NCI-H2029 (cell line): ENCODE results near the gene FMNL2.
"Not testable (repeated sequence)": the region's sequence is repeated elsewhere in the genome, so short reads cannot be mapped to it uniquely, and the experiment has no call there.

Experiments
- DNase-seq: peaks from one replicate; lab custom pipeline; 2025; lab: John Stamatoyannopoulos, UW

Gene FMNL2

DNA sequence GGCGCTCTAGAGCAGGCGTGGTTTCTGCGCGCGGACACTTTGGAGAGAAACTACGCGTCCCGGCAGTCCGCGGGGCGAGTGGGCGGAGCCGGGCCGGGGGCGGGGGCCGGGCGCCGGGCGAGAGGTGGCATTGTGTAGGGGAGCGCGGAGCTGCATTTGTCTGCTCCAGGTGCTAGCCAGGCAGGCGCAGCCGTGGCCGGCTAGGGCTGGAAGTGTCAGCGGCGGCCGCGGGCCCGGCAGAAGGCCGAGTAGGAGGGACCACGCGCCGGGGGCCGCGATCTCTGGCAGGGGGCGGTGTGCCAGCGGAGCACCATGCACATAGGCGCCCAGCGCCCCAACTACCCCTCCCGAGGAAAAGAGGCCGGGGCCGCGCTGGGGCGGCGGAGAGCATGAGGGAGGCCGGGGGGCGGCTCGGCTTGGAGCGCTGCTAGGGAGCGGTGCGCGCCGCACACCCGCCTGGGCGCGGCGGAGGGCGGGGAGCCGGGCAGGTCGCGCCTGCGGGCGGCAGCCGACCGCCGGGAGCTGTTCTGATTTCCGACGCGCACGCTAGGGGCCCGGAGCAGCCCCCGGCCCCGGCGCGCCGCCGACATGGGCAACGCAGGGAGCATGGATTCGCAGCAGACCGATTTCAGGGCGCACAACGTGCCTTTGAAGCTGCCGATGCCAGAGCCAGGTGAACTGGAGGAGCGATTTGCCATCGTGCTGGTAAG is at the start of gene FMNL2:
TSS of gene FMNL2 (plus strand) at position 159 of the 710 bp plus-strand sequence.
- peak; percentile 57 for DNase-seq

DNA sequence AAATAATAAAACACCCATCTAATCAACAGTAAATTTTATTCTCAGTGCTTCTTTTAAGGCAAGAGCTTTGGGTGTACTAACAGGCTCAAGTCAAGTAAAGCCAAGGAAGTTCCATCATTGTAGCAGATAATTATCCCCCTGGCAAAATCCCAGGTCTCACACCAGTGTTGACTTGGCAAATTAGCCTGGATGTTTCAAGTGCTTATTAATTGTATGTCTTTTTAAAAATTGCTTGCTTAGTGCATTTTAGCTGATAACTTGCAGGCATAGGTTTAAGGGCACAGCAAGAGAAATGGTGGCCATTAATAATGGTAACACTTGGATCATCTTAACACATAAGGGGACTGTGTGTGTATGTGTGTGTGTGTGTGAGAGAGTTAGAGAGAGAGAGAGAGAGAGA is 42.0 kb upstream of the FMNL2 start:
- DNase-seq, result no peak

DNA sequence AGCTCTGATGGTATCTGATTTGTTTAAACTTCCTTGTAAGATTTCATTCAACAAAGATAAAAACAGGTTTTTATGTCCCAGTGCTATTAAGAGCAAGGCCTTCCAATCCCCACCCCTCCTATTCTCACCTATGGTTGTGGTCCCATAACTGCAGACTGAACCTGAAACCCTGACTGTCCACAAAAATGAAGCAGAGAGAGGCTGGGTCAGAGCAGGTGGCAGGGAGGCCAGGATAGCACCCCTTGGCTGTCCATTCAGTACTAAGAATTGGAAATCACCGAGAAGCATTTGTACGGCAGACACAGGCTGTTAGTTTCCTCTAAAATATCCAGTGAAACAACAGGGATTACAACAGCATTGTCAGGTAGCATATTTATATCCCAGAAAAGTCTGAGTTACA is 37.3 kb upstream of the FMNL2 start:
- no peak for DNase-seq

DNA sequence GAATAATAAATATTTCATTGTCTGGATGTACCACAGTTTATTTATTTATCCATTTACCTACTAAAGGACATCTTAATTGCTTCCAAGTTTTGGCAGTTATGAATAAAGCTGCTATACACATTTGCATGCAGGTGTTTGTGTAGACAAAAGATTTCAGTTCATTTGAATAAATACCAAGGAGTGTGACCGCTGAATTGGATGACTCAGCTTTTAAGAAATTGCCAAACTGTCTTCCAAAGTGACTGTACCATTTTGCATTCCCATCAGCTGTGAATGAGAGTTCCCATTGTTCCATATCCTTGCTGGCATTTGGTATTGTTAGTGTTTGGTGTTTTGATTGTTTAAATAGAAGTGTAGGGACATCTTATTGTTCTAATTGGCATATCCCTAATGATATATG is 36.2 kb upstream of the FMNL2 start:
- no peak for DNase-seq

DNA sequence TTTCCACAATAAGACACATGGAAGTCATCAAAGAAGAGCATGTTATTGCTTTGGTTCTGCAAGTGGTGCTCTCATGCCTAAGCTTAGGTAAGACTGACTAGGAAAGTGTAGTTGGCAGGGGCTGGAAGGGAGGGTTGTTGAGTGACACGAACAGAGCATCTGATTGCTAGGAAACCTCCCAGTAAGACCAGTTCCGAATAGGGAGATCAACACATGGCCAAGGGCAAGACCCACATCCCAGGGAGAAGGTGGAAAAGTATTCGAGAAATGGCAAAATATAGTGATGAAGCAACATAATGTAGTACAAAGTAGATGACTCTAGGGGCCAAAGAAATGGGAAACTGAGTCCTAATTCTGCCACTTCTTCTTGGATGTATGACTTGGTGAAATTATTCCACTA is 33.8 kb upstream of the FMNL2 start:
- DNase-seq, result no peak

DNA sequence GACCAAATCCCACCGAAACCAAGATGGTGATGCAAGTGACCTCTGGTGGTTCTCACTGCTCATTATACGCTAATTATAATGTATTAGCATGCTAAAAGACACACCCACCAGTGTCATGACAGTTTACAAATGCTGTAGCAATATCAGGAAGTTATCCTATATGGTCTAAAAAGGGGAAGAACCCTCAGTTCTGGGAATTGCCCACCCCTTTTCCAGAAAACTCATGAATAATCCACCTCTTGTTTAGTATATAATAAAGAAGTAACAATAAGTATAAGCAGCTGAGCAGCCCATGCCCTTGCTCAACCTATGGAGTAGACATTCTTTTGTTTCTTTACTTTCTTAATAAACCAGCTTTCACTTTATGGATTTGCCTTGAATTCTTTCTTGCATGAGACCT is 31.0 kb upstream of the FMNL2 start:
- no peak for DNase-seq

DNA sequence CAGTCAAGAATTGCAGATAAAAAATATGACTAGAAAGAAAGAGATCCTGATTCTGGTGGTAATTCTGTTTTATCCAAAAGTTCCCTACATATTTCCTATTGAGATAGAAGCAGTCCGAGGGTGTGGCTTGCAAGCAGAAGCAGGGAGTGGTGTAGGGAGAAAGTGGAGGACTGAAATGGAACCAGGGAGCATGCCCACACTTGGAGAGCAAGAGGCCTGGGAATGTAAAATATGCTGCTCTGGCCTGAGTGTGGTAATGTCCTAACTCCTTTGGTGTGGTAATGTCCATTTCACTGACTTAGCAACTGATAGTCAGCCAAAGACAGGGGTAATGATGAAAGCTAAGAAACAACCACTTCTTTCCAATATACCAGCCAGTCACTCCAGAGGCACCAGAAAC is 30.1 kb upstream of the FMNL2 start:
- no peak for DNase-seq

DNA sequence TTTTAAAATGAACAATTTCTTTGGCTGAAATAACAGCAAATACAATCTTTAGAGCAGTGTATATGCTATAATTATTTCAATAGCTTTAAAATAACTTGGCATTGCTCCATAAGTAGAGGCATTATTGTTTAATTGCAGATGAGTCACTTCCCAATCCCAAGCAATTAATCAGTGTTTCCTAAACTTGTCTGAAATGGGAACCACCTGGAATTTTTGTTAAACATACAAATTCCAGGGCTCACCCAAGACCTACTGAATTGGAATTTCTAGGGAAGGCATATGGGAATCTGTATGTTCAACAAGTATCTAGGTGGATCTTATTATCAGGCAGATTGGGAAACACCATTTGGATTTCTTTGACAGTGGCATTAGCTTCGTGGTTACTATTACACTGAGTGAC is 27.1 kb upstream of the FMNL2 start:
- no peak for DNase-seq

DNA sequence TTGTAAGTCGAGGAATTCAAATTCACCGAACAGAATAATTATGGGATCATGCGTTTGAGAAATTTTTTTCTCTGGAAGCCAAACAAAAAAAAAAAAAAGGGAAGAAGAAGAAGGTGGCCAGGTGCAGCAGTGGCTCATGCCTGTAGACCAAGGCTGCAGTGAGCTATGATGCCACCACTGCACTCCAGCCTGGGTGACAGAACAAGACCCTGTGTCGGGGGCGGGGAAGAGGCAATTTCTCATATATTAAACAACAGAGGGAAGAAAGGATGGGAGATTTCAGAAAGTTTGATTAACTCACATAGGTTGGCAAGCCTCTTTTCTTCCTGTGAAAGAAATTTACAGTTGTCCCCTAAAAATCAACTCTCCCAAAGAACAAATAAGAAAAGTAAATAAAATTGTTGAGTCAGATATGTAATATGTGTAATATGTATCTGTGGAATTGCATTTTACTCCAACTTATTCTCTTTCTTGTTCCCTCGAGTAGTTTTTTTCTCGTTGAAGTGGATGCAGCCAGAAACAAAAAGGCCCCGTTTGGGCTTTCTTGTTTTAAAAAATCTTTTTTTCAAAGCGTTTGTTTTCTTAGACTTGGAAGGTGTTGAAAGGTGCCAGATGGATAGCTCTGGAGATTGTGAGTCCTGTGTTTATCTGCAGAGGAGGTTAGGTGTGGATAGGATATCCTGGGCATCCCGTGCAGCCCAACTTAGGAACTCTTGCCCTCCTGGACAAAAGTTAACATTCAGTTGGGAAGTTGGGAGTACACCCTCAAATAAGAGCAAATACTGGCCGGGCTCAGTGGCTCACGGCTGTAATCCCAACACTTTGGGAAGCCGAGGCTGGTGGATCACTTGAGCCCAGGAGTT is 25.4 kb upstream of the FMNL2 start:
- DNase-seq, result no peak

DNA sequence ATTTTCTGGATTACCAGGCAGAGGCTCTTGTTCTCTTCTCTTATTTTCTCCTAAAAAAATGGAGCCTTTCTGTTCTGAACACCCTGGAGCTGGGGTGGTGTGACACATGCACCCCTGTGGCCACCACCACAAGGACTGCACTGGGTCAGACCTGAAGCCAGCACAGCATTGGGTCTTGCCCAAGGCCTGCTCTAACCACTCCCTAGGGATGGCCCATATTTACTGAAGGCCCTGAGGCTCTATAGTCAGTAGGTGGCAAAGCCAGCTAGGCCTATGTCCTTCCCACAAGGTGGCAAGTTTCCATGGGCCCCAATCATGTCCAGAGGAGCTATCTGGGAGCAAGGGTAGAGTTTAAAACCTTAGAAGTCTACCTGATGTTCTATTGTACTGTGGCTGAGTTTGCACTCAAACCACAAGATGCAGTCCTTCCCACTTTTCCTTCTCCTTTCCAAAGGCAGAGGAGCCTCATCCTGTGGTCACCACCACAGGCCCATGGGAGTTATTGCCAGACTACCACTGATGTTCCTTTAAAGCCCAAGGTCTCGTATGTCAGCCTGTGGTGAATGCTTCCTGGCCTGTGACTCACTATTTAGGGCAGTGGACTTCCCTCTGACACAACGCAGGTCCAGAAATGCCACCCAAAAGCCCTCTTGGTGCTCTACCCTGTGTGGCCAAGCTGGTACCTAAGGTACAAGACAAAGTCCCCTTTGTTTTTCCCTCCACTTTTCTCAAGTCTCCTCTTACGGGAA is 15.0 kb upstream of the FMNL2 start:
- no peak for DNase-seq

DNA sequence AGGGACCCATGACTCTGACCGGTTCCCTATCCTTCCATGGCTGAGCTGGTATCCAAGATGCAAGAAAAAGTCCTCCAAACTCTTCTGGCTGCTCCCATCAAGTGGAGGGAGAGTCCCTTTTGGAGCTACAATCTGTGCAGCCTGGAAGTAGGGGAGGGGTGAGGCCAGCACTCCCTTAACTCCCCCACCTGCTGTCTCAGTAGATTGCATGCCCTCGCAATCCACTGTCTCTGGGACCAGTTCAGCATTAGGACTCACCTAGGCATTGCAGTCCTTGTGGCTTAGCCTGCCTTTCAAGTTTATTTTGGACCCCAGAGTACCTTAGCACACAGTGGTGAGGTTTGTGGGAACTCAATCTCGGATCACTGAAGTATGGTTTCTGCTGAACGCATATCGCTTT is 14.2 kb upstream of the FMNL2 start:
- no peak for DNase-seq

DNA sequence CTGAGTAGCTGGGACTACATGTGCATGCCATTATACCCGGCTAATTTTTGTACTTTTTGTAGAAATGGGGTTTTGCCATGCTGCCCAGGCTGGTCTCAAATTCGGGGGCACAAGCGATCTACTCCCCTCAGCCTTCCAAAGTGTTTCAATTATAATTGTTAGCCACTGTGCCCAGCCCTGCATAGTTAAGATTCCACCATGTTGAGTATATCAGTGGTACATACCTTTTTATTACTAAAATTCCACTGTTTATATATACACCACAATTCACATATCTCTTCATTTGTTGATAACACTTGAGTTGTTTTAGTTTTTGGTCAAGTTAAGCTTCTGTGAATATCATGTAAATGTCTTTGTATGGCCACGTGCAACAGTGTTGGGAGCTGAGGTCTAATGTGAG is 12.8 kb upstream of the FMNL2 start:
- DNase-seq, result no peak

DNA sequence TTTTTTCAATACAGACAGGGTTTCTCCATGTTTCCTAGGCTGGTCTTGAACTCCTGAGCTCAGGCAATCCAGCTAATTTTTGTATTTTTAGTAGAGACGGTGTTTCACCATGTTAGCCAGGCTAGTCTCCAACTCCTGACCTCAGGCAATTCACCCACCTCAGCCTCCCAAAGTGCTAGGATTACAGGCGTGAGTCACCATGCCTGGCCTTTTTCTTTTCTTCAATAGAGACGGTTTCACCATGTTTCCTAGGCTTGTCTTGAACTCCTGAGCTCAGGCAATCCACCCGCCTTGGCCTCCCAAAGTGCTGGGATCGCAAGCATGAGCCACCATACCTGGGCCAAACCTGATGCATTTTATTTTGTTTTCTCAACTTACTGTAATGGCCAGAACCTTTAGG is 9.8 kb upstream of the FMNL2 start:
- not testable (repeated sequence) for DNase-seq

DNA sequence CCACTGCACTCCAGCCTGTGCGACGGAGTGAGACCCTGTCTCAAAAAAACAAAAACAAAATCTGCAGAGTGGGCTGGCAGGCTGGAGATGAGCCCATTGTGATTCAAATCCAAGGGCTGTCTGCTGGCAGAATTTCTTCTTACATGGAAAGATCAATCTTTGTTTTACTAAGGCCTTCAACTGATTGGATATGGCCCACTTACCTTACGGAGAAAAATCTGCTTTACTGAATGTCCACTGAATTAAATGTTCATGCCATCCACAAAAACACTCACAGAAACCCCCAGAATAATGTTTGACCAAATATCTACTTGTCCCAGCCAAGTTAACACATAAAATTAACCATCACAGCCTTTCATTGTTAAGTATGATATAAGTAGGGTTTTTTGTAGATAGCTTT is 8.3 kb upstream of the FMNL2 start:
- DNase-seq, result no peak

DNA sequence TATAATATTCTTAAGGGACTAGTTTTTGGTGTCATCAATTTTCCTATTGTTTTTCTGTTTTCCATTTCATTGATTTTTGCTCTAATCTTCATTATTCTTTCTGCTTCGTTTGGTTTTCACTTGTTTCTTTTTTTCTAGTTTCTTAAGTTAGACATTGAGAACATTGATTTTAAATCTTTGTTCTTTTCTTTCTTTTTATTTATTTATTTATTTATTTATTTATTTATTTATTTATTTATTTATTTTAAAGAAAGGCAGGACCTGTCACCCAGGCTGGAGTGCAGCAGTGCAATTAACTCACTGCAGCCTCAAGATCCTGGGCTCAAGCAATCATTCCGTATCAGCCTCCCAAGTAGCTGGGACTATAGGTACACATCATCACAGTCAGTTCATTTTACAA is 7.0 kb upstream of the FMNL2 start:
- no peak for DNase-seq

DNA sequence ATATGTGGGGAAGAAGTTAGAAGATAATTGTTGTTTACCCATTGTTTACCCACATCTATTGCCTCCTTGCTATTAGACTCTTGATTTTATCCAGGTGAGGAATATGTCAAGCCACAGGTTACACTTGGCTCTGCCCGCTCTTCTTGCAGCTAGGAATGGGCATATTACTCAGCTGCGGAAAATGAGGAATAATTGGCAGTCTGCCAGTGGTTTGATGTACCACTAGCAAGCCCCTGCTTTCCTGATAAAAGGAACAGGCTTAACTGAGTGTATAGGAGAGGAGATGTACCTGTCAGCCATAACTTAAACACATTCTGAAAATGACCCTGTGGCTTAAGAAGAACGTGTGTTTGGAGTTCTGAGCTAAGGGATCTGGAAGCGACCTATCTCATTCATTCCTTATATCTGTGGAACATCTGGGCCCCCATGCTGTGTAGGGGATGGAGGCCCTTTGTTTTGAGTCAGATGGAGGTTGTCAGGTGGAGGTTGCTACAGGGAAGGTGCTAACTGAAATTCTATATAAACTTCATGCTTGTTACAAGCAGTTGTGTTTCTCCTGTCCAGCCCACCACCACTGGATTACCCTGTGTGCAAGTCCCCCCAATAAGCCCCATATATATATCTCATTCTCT is 4.6 kb upstream of the FMNL2 start:
- no peak for DNase-seq

DNA sequence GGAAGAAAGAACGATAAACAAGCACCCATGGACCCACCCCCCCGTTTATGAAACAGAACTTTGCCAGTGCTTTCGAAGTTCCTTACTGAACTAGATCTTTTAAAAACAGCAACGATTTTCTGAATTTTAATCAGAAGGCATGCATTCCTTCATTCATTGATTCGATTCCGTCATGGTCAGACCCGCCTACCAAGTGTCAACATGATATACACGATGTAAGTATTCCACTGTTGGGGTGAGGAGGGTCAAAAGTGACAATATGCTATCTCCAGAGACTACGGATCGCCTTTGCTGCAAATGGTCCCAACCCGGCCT is 316 bp upstream of the FMNL2 start:
- no peak for DNase-seq

DNA sequence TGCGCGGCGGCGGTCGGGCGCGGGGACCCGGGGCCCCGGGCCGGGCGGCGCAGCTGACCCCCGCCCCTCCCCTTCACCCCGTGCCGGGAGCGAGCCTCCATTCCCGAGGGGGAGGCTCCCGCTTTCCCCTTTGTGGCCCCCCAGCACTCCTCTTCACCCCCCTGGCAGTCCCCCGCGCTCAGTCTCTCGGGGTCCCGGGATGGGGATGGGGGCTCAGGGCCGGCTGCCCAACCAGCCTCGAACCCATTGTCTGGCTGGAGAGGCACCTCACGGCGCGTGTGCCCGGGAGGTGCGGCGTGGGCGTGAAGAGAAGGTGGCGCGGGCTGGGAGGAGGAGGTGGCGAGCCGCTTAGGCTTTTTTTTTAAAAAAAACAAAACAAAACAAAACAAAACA is 748 bp downstream of the FMNL2 start:
- no peak for DNase-seq

DNA sequence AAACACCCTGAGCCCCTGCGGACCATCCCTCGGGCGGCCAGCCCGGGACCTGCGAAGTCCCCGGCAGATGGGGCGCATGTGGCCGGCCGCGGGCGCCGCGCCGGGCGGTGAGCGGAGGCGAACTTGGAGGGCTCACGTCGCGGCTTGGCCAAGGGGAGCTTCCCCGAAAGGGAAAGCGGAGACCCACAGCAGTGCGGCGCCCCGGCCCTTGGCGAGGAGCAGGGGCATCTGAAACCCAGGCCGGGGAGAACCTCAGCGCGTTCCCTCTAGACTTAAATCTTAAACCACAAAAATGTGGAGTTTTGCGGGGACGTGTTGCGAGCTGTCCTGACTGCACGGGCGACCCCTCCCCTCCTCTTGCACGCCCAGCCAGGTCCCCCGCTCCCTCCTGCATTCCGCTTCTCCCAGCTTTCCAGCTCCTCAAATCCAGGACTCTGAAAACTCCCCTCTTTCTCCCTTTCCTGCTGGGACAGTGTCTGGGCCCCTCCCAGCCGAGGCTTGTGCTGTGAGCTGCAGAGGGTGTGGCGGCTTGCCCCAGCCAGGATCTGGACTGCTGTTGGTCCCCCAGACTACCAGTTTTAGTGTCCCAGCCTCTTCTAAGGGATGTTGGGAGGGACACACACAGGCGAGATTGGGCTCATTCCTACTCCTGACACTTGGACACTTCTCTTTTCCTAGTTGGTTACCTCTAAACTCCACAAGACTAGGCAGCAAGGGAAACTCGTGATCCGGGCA is 1.3 kb downstream of the FMNL2 start:
- no peak for DNase-seq

DNA sequence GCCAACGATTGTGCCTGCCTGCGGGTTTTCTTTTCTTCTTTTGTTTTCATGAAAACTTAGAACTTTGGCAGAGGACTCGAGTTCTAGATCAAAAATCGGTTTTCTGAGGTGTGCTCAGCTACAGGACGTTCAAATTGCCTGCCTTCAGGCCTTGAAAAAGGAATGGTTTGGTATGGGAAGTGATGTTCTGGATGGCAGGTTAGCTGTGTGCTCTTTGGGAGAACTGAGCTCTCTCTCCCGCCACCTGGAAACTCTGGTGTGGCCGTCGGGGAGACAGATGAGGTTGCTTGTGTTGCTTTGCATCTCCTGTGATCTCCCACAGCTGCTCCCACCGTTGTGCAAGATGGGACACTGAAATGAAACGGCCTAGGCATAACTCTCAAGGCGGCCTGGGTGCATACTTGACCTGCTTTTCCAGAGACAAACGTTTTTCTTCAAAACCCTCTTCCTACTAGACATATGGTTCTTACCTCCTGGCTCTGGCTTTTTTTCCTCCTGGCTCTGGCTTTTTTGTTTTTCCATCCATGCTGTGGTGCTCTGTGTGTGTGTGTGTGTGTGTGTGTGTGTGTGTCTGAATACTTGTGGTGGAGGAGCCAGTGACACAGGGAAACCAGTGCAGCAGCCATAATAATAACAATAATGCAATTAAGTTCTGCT is 2.0 kb downstream of the FMNL2 start:
- no peak for DNase-seq

DNA sequence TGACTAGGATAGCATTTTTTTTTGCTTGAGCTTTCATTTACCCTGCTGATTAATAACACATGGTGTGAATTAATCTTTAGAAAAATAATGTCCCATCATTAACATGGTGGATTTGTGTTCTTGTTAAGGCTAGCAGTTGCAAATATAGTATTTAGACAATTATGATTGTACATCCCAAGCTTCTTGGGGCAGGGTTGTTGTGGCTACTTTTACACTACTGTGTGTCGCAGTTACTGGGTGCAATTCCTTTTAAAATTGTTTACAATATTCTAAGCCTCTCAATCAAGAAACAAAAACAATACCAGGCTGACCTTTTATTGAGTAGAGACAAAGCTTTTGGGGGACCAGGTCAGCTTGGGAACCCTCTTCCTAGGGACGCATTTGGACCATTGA is 2.5 kb downstream of the FMNL2 start:
- DNase-seq, result no peak
